K562 (cell line): ENCODE measurements around the gene THADA. TPM values are rescaled to one million over a fixed set of nuclear protein-coding genes. Genes with fewer than 3 reads are reported as not detected.

ENCODE experiments used
- ATAC-seq: fragments of 200-7000 bp; cut with Tn5 transposase; 3 replicates; pipeline ENCODE4 v1.9.1; 2020; ENCODE audit warnings: moderate library complexity
- BruUV-seq: library from RNA; stranded (reverse); fragments of 400-500 nt; replicated peaks from 2 replicates; lab custom pipeline; 2021; lab: Mats Ljungman, UMichigan
- CTCF ChIA-PET: fragments of 300-600 bp; formaldehyde crosslinking; extraction: SDS; loops from one replicate; lab custom pipeline; 2021; ENCODE audit warnings: low intra/inter-chr PET ratio; lab: Yijun Ruan, JAX
- POLR2A ChIA-PET: fragments of 300-600, 350-650 bp; sonication (Branson Sonifier 250); formaldehyde crosslinking; extraction: SDS; loops from one replicate; lab custom pipeline; 2021; ENCODE audit warnings: antibody characterized with exemption, inconsistent platforms; lab: Yijun Ruan, JAX
- DNase-seq, 4 experiments: peaks; one replicate each; pipeline versions ENCODE4 v3.0.0 to v3.0.0-alpha.2; 2011 to 2018; ENCODE audit warnings: low spot score in 3 of 4, mixed read lengths in 3 of 4; ENCODE audit errors: extremely low read depth in 1 of 4
- FAIRE-seq: peaks from 2 replicates; lab custom pipeline; 2011; peaks lifted over from hg19 to GRCh38; lab: Jason Lieb, UNC
- H2AFZ ChIP-seq: 2 replicates; pipeline ENCODE4 v1.6.0; 2011; ENCODE audit warnings: low read depth, low read length, control low read depth, inconsistent platforms
- H3K27ac ChIP-seq: fragments of 200-600 bp; 3 replicates; pipeline ENCODE4 v1.8.0; 2011; ENCODE audit warnings: low read depth, mild to moderate bottlenecking, control low read depth, inconsistent platforms, low read length, moderate library complexity, mixed read lengths; ENCODE audit errors: extremely low read depth
- H3K27me3 ChIP-seq, 2 experiments: fragments of 300-600 bp in 1 of 2; 2 replicates in 1 of 2; 3 replicates in 1 of 2; pipeline versions ENCODE4 v1.6.0 to v1.8.0; 2011; ENCODE audit warnings: inconsistent platforms in 2 of 2, low read length in 2 of 2, mild to moderate bottlenecking in 1 of 2, mixed read lengths in 1 of 2, moderate library complexity in 1 of 2; ENCODE audit not compliant: control insufficient read depth in 2 of 2, insufficient read depth in 2 of 2
- H3K36me3 ChIP-seq: fragments of 300-600 bp; 3 replicates; pipeline ENCODE4 v1.8.0; 2011; ENCODE audit warnings: mild to moderate bottlenecking, low read length, inconsistent platforms; ENCODE audit not compliant: control insufficient read depth, insufficient read depth
- H3K4me1 ChIP-seq, 2 experiments: fragments of 200-600 bp in 1 of 2; replicated peaks in 1 of 2; 2 replicates in 1 of 2; 3 replicates in 1 of 2; pipeline versions ENCODE4 v1.5.1 to v1.8.0; 2011; ENCODE audit warnings: inconsistent platforms in 2 of 2, low read length in 2 of 2, mild to moderate bottlenecking in 1 of 2, mixed read lengths in 1 of 2, moderate library complexity in 1 of 2; ENCODE audit not compliant: control insufficient read depth in 2 of 2, insufficient read depth in 2 of 2
- H3K4me2 ChIP-seq: 2 replicates; pipeline ENCODE4 v1.6.1; 2011; ENCODE audit warnings: low read length, control low read depth, inconsistent platforms, mixed read lengths; ENCODE audit not compliant: insufficient read depth
- H3K4me3 ChIP-seq: fragments of 200-600 bp; sonication (generic), shearing (Covaris generic); 2 replicates; pipeline ENCODE4 v1.5.1; 2016; ENCODE audit warnings: control low read depth, inconsistent platforms
- H3K79me2 ChIP-seq: fragments of 200-600 bp; 3 replicates; pipeline ENCODE4 v1.8.0; 2011; ENCODE audit warnings: low read length, inconsistent platforms; ENCODE audit not compliant: control insufficient read depth, insufficient read depth
- H3K9ac ChIP-seq, 2 experiments: 2 replicates each; pipeline versions ENCODE4 v1.6.0 to v1.6.1; 2011; ENCODE audit warnings: low read depth in 2 of 2, low read length in 2 of 2, control low read depth in 1 of 2, inconsistent platforms in 1 of 2, mild to moderate bottlenecking in 1 of 2, mixed read lengths in 1 of 2; ENCODE audit not compliant: insufficient read depth in 1 of 2
- H3K9me1 ChIP-seq: one replicate; pipeline ENCODE4 v1.6.0; 2011; ENCODE audit warnings: inconsistent platforms, mild to moderate bottlenecking, low read length, moderate library complexity; ENCODE audit not compliant: control insufficient read depth, insufficient read depth
- H3K9me3 ChIP-seq: replicated peaks from 2 replicates; pipeline ENCODE4 v1.5.1; 2011; ENCODE audit warnings: low read depth, low read length, inconsistent platforms; ENCODE audit not compliant: control insufficient read depth, insufficient read depth
- H4K20me1 ChIP-seq: replicated peaks from 2 replicates; pipeline ENCODE4 v1.6.1; 2011; ENCODE audit warnings: low read length, inconsistent platforms, mixed read lengths; ENCODE audit not compliant: control insufficient read depth, insufficient read depth
- HMGN3 ChIP-seq: IDR thresholded peaks from 2 replicates; pipeline ENCODE4 v1.6.1; 2011; ENCODE audit warnings: borderline replicate concordance, low read depth, mild to moderate bottlenecking, mixed read lengths, low read length; ENCODE audit not compliant: insufficient read length; ENCODE audit errors: extremely low read depth
- KDM5B ChIP-seq: fragments of 200-600 bp; sonication (generic); IDR thresholded peaks from 2 replicates; pipeline ENCODE4 v1.6.1; 2012; ENCODE audit warnings: low read depth, mild to moderate bottlenecking, moderate library complexity, low read length, control low read depth, inconsistent platforms; ENCODE audit not compliant: insufficient replicate concordance
- ZNF551 ChIP-seq: fragments of 250-450 bp; sonication (Bioruptor Pico); IDR thresholded peaks from 2 replicates; pipeline ENCODE4 v1.5.0; 2021; ENCODE audit warnings: mild to moderate bottlenecking, moderate library complexity
- ZNF584 ChIP-seq: fragments of 200-800 bp; sonication (Bioruptor generic); IDR thresholded peaks from 2 replicates; pipeline ENCODE4 v1.6.1; 2016; ENCODE audit warnings: low read depth, mild to moderate bottlenecking, missing genetic modification characterization, missing compliant biosample characterization
- WGBS: fragments of 100-300 bp; shearing (Covaris generic); methylation state at CpG from one replicate; pipeline ENCODE4 v1.1.6; 2016; ENCODE audit warnings: low coverage, mixed read lengths; ENCODE audit not compliant: insufficient coverage; ENCODE audit errors: missing lambda C conversion rate; 5-methylcytosine and 5-hydroxymethylcytosine counted together
- in situ Hi-C: fragments of 300-500 bp; cut with MboI; formaldehyde crosslinking; loops from 4 replicates; pipeline ENCODE4 v1.15.0; 2018; ENCODE audit warnings: inconsistent platforms, mixed read lengths
- intact Hi-C: fragments of 100-400 bp; cut with micrococcal nuclease; formaldehyde crosslinking; loops from 2 replicates; pipeline ENCODE4 v1.14.2; 2022
- polyA plus RNA-seq, 8 experiments: library from polyadenylated mRNA; depleted of rRNA in 4 of 8; stranded (reverse) in 5 of 8; unstranded in 3 of 8; fragments of >200 nt; fragmentation: Nextera tagmentation in 2 of 8; fragmentation: Illumina TruSeq in 1 of 8; extraction: Ambion mirVana in 2 of 8; extraction: Trizol in 1 of 8; gene quantifications; 2 replicates each; pipeline versions ENCODE4 v1.2.1 to v1.2.3, GENCODE V29; 2011 to 2014; ENCODE audit warnings: inconsistent platforms in 1 of 8, missing spikeins in 1 of 8
- total RNA-seq, 7 experiments: library from RNA; depleted of rRNA in 6 of 7; stranded (reverse); fragments of >200 nt in 6 of 7; fragmentation: Illumina TruSeq in 2 of 7; extraction: Trizol in 2 of 7; gene quantifications; 2 replicates each; pipeline versions ENCODE4 v1.2.1 to v1.2.3, GENCODE V29; 2011 to 2021; ENCODE audit warnings: low replicate concordance in 1 of 7
- TF ChIP-seq, protein P1 (sequence below), 3 experiments: fragments of 200-800 bp in 1 of 3; fragments of 250-450 bp in 1 of 3; fragments of 450-650 bp in 1 of 3; sonication (Bioruptor Pico) in 1 of 3; sonication (Bioruptor generic) in 1 of 3; formaldehyde crosslinking in 1 of 3; IDR thresholded peaks; 2 replicates each; pipeline versions ENCODE4 v1.6.1 to v1.8.0; 2016 to 2022; ENCODE audit warnings: mild to moderate bottlenecking in 2 of 3, missing genetic modification characterization in 2 of 3, missing compliant biosample characterization in 1 of 3, moderate library complexity in 1 of 3
- TF ChIP-seq, protein P2 (sequence below), 2 experiments: fragments of 450-650 bp; IDR thresholded peaks; 2 replicates each; pipeline ENCODE4 v1.6.1; 2018; ENCODE audit warnings: mild to moderate bottlenecking in 2 of 2, low read depth in 1 of 2; ENCODE audit not compliant: partially characterized antibody in 2 of 2
- TF ChIP-seq, protein P3 (sequence below): fragments of 250-450 bp; sonication (Bioruptor Pico); IDR thresholded peaks from 2 replicates; pipeline ENCODE4 v1.9.0; 2021; ENCODE audit warnings: mild to moderate bottlenecking, inconsistent platforms

Gene THADA
- total and polyA plus RNA-seq, 9 of the 15 experiments (the other 6 are each of a cell fraction or from before 2014, with no cell fraction given), result 17.8 to 34.7 (median 31.9) TPM

DNA sequence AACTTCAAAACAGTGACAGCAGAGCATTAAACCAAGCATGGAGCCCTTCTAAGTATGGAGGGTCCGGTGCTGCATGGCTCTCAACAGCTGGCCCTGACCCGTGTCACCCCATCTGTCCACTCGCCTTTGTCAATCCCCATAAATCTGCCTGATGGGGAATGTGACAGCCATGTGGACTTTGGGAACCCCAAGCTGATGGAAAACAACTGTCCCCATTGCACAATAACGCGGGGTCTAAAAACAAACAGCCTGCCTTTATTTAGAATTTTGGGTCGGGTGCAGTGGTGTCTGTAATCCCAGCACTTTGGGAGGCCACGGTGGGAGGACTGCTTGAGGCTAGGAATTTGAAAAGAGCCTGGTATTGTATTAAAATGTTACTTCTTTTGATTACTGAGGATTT, 17.1 kb upstream of the THADA start:
- CTCF ChIA-PET, result interaction anchor here (1.0 kb wide), 1 partner anchor 866 kb away, joined by 3 read pairs; no protein-coding TSS in a partner anchor
- intact Hi-C loops, result loop anchor here (2.0 kb wide), 1 partner anchor 266 kb away; no protein-coding TSS in a partner anchor
- TF ChIP-seq ZNF551 (CRISPR knock-in tag) (no peak), KDM5B (no peak), HMGN3 (no peak), ZNF584 (CRISPR knock-in tag) (no peak)
- TF ChIP-seq, protein P1, sequence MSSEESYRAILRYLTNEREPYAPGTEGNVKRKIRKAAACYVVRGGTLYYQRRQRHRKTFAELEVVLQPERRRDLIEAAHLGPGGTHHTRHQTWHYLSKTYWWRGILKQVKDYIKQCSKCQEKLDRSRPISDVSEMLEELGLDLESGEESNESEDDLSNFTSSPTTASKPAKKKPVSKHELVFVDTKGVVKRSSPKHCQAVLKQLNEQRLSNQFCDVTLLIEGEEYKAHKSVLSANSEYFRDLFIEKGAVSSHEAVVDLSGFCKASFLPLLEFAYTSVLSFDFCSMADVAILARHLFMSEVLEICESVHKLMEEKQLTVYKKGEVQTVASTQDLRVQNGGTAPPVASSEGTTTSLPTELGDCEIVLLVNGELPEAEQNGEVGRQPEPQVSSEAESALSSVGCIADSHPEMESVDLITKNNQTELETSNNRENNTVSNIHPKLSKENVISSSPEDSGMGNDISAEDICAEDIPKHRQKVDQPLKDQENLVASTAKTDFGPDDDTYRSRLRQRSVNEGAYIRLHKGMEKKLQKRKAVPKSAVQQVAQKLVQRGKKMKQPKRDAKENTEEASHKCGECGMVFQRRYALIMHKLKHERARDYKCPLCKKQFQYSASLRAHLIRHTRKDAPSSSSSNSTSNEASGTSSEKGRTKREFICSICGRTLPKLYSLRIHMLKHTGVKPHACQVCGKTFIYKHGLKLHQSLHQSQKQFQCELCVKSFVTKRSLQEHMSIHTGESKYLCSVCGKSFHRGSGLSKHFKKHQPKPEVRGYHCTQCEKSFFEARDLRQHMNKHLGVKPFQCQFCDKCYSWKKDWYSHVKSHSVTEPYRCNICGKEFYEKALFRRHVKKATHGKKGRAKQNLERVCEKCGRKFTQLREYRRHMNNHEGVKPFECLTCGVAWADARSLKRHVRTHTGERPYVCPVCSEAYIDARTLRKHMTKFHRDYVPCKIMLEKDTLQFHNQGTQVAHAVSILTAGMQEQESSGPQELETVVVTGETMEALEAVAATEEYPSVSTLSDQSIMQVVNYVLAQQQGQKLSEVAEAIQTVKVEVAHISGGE (CRISPR knock-in tag; IDR thresholded peaks at IDR 0.05), result no peak
- TF ChIP-seq, protein P2, sequence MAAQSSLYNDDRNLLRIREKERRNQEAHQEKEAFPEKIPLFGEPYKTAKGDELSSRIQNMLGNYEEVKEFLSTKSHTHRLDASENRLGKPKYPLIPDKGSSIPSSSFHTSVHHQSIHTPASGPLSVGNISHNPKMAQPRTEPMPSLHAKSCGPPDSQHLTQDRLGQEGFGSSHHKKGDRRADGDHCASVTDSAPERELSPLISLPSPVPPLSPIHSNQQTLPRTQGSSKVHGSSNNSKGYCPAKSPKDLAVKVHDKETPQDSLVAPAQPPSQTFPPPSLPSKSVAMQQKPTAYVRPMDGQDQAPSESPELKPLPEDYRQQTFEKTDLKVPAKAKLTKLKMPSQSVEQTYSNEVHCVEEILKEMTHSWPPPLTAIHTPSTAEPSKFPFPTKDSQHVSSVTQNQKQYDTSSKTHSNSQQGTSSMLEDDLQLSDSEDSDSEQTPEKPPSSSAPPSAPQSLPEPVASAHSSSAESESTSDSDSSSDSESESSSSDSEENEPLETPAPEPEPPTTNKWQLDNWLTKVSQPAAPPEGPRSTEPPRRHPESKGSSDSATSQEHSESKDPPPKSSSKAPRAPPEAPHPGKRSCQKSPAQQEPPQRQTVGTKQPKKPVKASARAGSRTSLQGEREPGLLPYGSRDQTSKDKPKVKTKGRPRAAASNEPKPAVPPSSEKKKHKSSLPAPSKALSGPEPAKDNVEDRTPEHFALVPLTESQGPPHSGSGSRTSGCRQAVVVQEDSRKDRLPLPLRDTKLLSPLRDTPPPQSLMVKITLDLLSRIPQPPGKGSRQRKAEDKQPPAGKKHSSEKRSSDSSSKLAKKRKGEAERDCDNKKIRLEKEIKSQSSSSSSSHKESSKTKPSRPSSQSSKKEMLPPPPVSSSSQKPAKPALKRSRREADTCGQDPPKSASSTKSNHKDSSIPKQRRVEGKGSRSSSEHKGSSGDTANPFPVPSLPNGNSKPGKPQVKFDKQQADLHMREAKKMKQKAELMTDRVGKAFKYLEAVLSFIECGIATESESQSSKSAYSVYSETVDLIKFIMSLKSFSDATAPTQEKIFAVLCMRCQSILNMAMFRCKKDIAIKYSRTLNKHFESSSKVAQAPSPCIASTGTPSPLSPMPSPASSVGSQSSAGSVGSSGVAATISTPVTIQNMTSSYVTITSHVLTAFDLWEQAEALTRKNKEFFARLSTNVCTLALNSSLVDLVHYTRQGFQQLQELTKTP (IDR thresholded peaks at IDR 0.05; ENCODE audit: low read depth in 1 of 2, partially characterized antibody in 2 of 2), result peak in 1 of 2 experiments; percentile 2
- TF ChIP-seq, protein P3, sequence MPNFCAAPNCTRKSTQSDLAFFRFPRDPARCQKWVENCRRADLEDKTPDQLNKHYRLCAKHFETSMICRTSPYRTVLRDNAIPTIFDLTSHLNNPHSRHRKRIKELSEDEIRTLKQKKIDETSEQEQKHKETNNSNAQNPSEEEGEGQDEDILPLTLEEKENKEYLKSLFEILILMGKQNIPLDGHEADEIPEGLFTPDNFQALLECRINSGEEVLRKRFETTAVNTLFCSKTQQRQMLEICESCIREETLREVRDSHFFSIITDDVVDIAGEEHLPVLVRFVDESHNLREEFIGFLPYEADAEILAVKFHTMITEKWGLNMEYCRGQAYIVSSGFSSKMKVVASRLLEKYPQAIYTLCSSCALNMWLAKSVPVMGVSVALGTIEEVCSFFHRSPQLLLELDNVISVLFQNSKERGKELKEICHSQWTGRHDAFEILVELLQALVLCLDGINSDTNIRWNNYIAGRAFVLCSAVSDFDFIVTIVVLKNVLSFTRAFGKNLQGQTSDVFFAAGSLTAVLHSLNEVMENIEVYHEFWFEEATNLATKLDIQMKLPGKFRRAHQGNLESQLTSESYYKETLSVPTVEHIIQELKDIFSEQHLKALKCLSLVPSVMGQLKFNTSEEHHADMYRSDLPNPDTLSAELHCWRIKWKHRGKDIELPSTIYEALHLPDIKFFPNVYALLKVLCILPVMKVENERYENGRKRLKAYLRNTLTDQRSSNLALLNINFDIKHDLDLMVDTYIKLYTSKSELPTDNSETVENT (CRISPR knock-in tag), result no peak

More for the DNA sequence above, 17.1 kb upstream of the THADA start:
- Histone ChIP-seq H2AFZ (peak overlapping the region; percentile 49), H3K4me2 (no peak overlapping the region), H3K9me1 (no peaks in the 10 kb centered on the region), H3K27ac (no peak overlapping the region), H3K27me3 (no peaks in the 10 kb centered on the region), H3K79me2 (no peaks in the 10 kb centered on the region), H3K4me1 (0 out of 5 replicates have a peak, but pooled peaks cover 0 to 2% of the 10 kb centered on the region in 2 experiments), H3K36me3 (no peaks in the 10 kb centered on the region), H3K9ac (no peak overlapping the region), H3K4me3 (no peak overlapping the region), H4K20me1 (no peaks in the 10 kb centered on the region), H3K9me3 (no peaks in the 10 kb centered on the region)
- POLR2A ChIA-PET, result no interaction called here
- ATAC-seq (no peak), FAIRE-seq (no peak), DNase-seq (no peak)
- WGBS, result 50% methylated on average over 7 of the region's 7 CpGs
- in situ Hi-C loops, result no loop called here
- no TSS peak for BruUV-seq
